ENCODE results near the gene ADGRV1.

ADGRV1 gene

GRCh38 chr5:91178461-91178860 is 619.9 kb downstream of the ADGRV1 start:
- H3K4me3 ChIP-seq = no peak overlapping the region
- DNase-seq (ENCODE audit: low spot score) = no peak
- no peak overlapping the region for H3K27ac ChIP-seq
- no peak for TF ChIP-seq CTCF (IDR thresholded peaks at IDR 0.05)

GRCh38 chr5:91179018-91179417 is 620.4 kb downstream of the ADGRV1 start:
- Histone ChIP-seq H3K4me3 (no peak overlapping the region), H3K27ac (peak overlapping the region in 1 of 2 donors; percentile 19)
- DNase-seq (ENCODE audit: low spot score) = no peak
- no peak for TF ChIP-seq CTCF (IDR thresholded peaks at IDR 0.05)

GRCh38 chr5:91180506-91180905 is 621.9 kb downstream of the ADGRV1 start:
- Histone ChIP-seq H3K27ac (no peak overlapping the region), H3K4me3 (no peak overlapping the region)
- DNase-seq (ENCODE audit: low spot score) = no peak
- no peak for TF ChIP-seq CTCF (IDR thresholded peaks at IDR 0.05)

GRCh38 chr5:91182763-91183162 is 624.2 kb downstream of the ADGRV1 start:
- peak overlapping the region in 1 of 2 donors; percentile 66 for H3K27ac ChIP-seq
- H3K4me3 ChIP-seq = no peak overlapping the region
- DNase-seq (ENCODE audit: low spot score) = no peak
- no peak for TF ChIP-seq CTCF (IDR thresholded peaks at IDR 0.05)

- no peak overlapping the region for H3K4me3 ChIP-seq
- TF ChIP-seq CTCF (IDR thresholded peaks at IDR 0.05) = no peak
- DNase-seq (ENCODE audit: low spot score) = no peak
- peak overlapping the region in 1 of 2 donors; percentile 45 for H3K27ac ChIP-seq
Observed at GRCh38 chr5:91183743-91184142, 625.1 kb downstream of the ADGRV1 start.

GRCh38 chr5:91186101-91186500 is 627.5 kb downstream of the ADGRV1 start:
- no peak overlapping the region for H3K4me3 ChIP-seq
- no peak for TF ChIP-seq CTCF (IDR thresholded peaks at IDR 0.05)

GRCh38 chr5:91187032-91187431 is 628.4 kb downstream of the ADGRV1 start:
- H3K4me3 ChIP-seq = no peak overlapping the region
- H3K27ac ChIP-seq = no peak overlapping the region
- no peak for DNase-seq (ENCODE audit: low spot score)
- no peak for TF ChIP-seq CTCF (IDR thresholded peaks at IDR 0.05)

More at GRCh38 chr5:91186101-91186500, 627.5 kb downstream of the ADGRV1 start:
- no peak for DNase-seq (ENCODE audit: low spot score)
- H3K27ac ChIP-seq = no peak overlapping the region
